Renal pelvis (tissue), 4 donors: ENCODE results near the gene NOP16. TPM values are rescaled to one million over a fixed set of nuclear protein-coding genes. Genes with fewer than 3 reads are reported as not detected.
A peak's percentile ranks its signal among the peaks of the same experiment; 100 is the strongest.

Experiments used
- DNase-seq: peaks from one replicate; pipeline ENCODE4 v3.0.0-alpha.2; 2013
- polyA plus RNA-seq, 3 donors: library from polyadenylated mRNA; unstranded; fragments of 120-200 nt; gene quantifications; one replicate each; pipeline ENCODE4 v1.2.1, GENCODE V29; 2013; ENCODE audit not compliant: insufficient read length in 3 of 3

NOP16 gene
- polyA plus RNA-seq, 3 donors: 31.5 to 37.4 (median 35.8) TPM

GRCh38 chr5:176365351-176366231 is 22.8 kb downstream of the NOP16 start, which contains the start of gene ARL10:
TSS of gene ARL10 (plus strand) at chr5:176365487. CDS start at chr5:176365564, 77 bp downstream.
- peak; percentile 24 for DNase-seq

GRCh38 chr5:176364765-176365350 is 23.5 kb downstream of the NOP16 start:
- no peak for DNase-seq

GRCh38 chr5:176362233-176362490 is 26.2 kb downstream of the NOP16 start:
- DNase-seq: no peak

GRCh38 chr5:176361437-176362232 is 26.8 kb downstream of the NOP16 start, which contains the start of gene KIAA1191:
TSS of gene KIAA1191 (minus strand) at chr5:176361764. CDS start at chr5:176359508, 2,256 bp downstream.
- DNase-seq: peak; percentile 91

GRCh38 chr5:176360894-176361436 is 27.4 kb downstream of the NOP16 start:
- peak; percentile 27 for DNase-seq

GRCh38 chr5:176359658-176360057 is 28.7 kb downstream of the NOP16 start:
- no peak for DNase-seq

- peak; percentile 10 for DNase-seq
Observed at GRCh38 chr5:176356179-176356566, 32.2 kb downstream of the NOP16 start.

- no peak for DNase-seq
Observed at GRCh38 chr5:176355400-176356178, 32.8 kb downstream of the NOP16 start.

GRCh38 chr5:176353533-176353932 is 34.9 kb downstream of the NOP16 start:
- DNase-seq: no peak

- no peak for DNase-seq
Observed at GRCh38 chr5:176352116-176352878, 36.1 kb downstream of the NOP16 start.

GRCh38 chr5:176350416-176350815 is 38.0 kb downstream of the NOP16 start:
- no peak for DNase-seq

- DNase-seq: no peak
Observed at GRCh38 chr5:176342766-176343458, 45.5 kb downstream of the NOP16 start.

GRCh38 chr5:176342158-176342483 is 46.3 kb downstream of the NOP16 start:
- no peak for DNase-seq

GRCh38 chr5:176341325-176342157 is 46.9 kb downstream of the NOP16 start:
- DNase-seq: no peak

- no peak for DNase-seq
Observed at GRCh38 chr5:176339304-176339703, 49.1 kb downstream of the NOP16 start.

- DNase-seq: no peak
Observed at GRCh38 chr5:176337913-176338312, 50.5 kb downstream of the NOP16 start.

GRCh38 chr5:176334031-176334770 is 54.2 kb downstream of the NOP16 start:
- DNase-seq: no peak
